ENCODE data around the gene TMEM178B.

GRCh38 chr7:141480953-141481352, 407.1 kb downstream of the TMEM178B start:
- TF ChIP-seq USF1 (IDR thresholded peaks at IDR 0.05; ENCODE audit: borderline replicate concordance, extremely low read length, insufficient read depth, low read depth, low read length): no peak
- TF ChIP-seq EZH2 (IDR thresholded peaks at IDR 0.05; ENCODE audit: borderline replicate concordance, control insufficient read depth, low read depth, low read length): no peak

All from GM12878 (cell line).